ENCODE measurements around the gene ZNF609. TPM values are rescaled to one million over a fixed set of nuclear protein-coding genes. Genes with fewer than 3 reads are reported as not detected.
A peak's percentile ranks its signal among the peaks of the same experiment; 100 is the strongest.

ZNF609 gene
- polyA plus RNA-seq, 1 donor (not counting 4 experiments of a cell fraction or from before 2014, with no cell fraction given): 16.9 TPM

DNA sequence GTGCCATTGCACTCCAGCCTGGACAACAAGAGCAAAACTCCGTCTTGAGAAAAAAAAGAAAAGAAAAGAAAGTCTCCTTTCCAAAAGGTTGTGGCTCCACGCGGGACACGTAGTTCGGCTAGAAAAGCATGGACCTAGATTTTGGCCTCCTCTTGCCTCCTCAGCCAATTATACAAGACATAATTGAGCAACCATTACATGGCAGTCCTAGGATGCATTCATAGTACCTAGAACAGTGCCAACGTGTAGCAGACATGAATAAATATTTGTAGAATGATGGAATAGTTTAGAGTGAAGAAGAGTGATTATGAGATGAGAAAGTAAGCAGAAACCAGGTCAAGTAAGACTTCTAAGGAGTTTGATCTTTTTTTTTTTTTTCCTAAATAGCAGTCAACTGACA lies 112.5 kb downstream of the ZNF609 start:
- H3K9ac ChIP-seq (ENCODE audit: control insufficient read depth, extremely low read depth, insufficient read depth, low read length): no peak overlapping the region
- dilution Hi-C loops (cut with MboI; ENCODE audit: extremely low pct_ligation_motif_present, low sequenced_read_pairs): no loop called here
- DNase-seq (ENCODE audit: low read depth, low spot score) (no peak), FAIRE-seq (no peak)
- H3K4me1 ChIP-seq (ENCODE audit: control insufficient read depth, extremely low read depth, insufficient read depth, low read length): peaks cover 27% of the 10 kb centered on the region
- no peak overlapping the region for H3K4me3 ChIP-seq (ENCODE audit: control insufficient read depth in 2 of 3, extremely low read depth in 1 of 3, insufficient read depth in 2 of 3, low read depth in 1 of 3, low read length in 3 of 3)
- H3K79me2 ChIP-seq (ENCODE audit: control insufficient read depth, insufficient read depth, low read length): peaks cover 30% of the 10 kb centered on the region
- H4K20me1 ChIP-seq (ENCODE audit: control insufficient read depth, extremely low read depth, insufficient read depth, low read length): no peaks in the 10 kb centered on the region
- H3K36me3 ChIP-seq (ENCODE audit: control insufficient read depth in 2 of 2, extremely low read depth in 1 of 2, insufficient read depth in 2 of 2, low read length in 2 of 2): no peaks in the 10 kb centered on the region
- no peaks in the 10 kb centered on the region for H3K9me3 ChIP-seq (ENCODE audit: control insufficient read depth, low read depth, low read length)
- H3K4me2 ChIP-seq (ENCODE audit: control insufficient read depth, extremely low read depth, insufficient read depth, low read depth, low read length): no peak overlapping the region
- no peak for TF ChIP-seq EZH2 (IDR thresholded peaks at IDR 0.05; ENCODE audit: low read length)
- TF ChIP-seq, protein P1, sequence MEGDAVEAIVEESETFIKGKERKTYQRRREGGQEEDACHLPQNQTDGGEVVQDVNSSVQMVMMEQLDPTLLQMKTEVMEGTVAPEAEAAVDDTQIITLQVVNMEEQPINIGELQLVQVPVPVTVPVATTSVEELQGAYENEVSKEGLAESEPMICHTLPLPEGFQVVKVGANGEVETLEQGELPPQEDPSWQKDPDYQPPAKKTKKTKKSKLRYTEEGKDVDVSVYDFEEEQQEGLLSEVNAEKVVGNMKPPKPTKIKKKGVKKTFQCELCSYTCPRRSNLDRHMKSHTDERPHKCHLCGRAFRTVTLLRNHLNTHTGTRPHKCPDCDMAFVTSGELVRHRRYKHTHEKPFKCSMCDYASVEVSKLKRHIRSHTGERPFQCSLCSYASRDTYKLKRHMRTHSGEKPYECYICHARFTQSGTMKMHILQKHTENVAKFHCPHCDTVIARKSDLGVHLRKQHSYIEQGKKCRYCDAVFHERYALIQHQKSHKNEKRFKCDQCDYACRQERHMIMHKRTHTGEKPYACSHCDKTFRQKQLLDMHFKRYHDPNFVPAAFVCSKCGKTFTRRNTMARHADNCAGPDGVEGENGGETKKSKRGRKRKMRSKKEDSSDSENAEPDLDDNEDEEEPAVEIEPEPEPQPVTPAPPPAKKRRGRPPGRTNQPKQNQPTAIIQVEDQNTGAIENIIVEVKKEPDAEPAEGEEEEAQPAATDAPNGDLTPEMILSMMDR (optimal IDR thresholded peaks at IDR 0.05 in 1 of 3, IDR thresholded peaks at IDR 0.05 in 1 of 3, conservative IDR thresholded peaks at IDR 0.05 in 1 of 3; ENCODE audit: extremely low read depth in 1 of 3, insufficient read depth in 2 of 3, low read length in 3 of 3): no peak
- H3K9me1 ChIP-seq (ENCODE audit: control insufficient read depth, extremely low read depth, insufficient read depth, low read length): no peaks in the 10 kb centered on the region
- H3K27me3 ChIP-seq (ENCODE audit: control insufficient read depth, extremely low read depth, insufficient read depth, low read length): no peaks in the 10 kb centered on the region
- H3K27ac ChIP-seq (ENCODE audit: control insufficient read depth, insufficient read depth, low read length): no peak overlapping the region
- H2AFZ ChIP-seq (ENCODE audit: control insufficient read depth, low read length): no peak overlapping the region

DNA sequence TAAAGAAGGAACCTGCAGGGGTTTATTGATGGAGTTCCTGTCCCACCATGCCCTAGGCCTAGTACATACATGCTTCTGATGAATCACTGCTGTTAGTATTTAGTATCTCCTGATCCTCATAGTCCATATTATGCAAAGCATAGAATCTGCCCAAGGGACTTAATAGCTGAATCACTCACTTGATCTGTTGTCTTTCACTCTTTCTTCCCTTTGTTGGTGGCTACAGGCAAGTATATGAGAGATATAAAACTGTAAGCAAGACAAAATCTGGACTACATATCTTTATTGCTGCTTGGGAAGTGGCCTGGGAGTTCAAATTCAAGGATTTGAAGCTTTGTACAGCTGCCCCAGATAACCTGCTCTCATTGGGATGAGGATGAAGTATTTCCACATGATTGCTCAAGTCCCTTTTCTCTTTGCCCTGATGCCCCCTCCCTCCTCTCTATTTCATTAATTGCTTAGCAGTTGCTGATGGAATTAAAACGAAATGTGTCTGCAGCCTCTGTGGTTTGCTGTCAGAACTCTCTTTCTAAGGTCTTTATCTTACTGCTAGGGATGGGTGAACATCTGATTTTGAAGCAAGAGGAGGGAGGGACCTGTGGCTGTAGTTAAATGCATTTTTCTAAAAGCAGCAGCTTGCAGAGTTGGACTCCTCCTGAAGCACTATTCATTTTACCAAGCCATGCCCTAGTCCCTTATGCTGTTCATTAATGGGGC lies 114.1 kb downstream of the ZNF609 start:
- FAIRE-seq (peak; percentile 85), DNase-seq (ENCODE audit: low read depth, low spot score) (peak; percentile 63)
- H3K4me3 ChIP-seq (ENCODE audit: control insufficient read depth in 2 of 3, extremely low read depth in 1 of 3, insufficient read depth in 2 of 3, low read depth in 1 of 3, low read length in 3 of 3): peak overlapping the region in 1 of 3 experiments; percentile 30
- peak overlapping the region; percentile 79 for H3K4me2 ChIP-seq (ENCODE audit: control insufficient read depth, extremely low read depth, insufficient read depth, low read depth, low read length)
- peak overlapping the region; percentile 48 for H3K9ac ChIP-seq (ENCODE audit: control insufficient read depth, extremely low read depth, insufficient read depth, low read length)
- TF ChIP-seq EZH2 (IDR thresholded peaks at IDR 0.05; ENCODE audit: low read length): no peak
- TF ChIP-seq, protein P1 (optimal IDR thresholded peaks at IDR 0.05 in 1 of 3, IDR thresholded peaks at IDR 0.05 in 1 of 3, conservative IDR thresholded peaks at IDR 0.05 in 1 of 3; ENCODE audit: extremely low read depth in 1 of 3, insufficient read depth in 2 of 3, low read length in 3 of 3): no peak
- no peaks in the 10 kb centered on the region for H4K20me1 ChIP-seq (ENCODE audit: control insufficient read depth, extremely low read depth, insufficient read depth, low read length)
- no peaks in the 10 kb centered on the region for H3K9me3 ChIP-seq (ENCODE audit: control insufficient read depth, low read depth, low read length)
- no peaks in the 10 kb centered on the region for H3K27me3 ChIP-seq (ENCODE audit: control insufficient read depth, extremely low read depth, insufficient read depth, low read length)
- H3K4me1 ChIP-seq (ENCODE audit: control insufficient read depth, extremely low read depth, insufficient read depth, low read length): peaks cover 27% of the 10 kb centered on the region
- H2AFZ ChIP-seq (ENCODE audit: control insufficient read depth, low read length): no peak overlapping the region
- H3K27ac ChIP-seq (ENCODE audit: control insufficient read depth, insufficient read depth, low read length): peak overlapping the region; percentile 78
- H3K79me2 ChIP-seq (ENCODE audit: control insufficient read depth, insufficient read depth, low read length): peaks cover 34% of the 10 kb centered on the region
- H3K36me3 ChIP-seq (ENCODE audit: control insufficient read depth in 2 of 2, extremely low read depth in 1 of 2, insufficient read depth in 2 of 2, low read length in 2 of 2): no peaks in the 10 kb centered on the region
- dilution Hi-C loops (cut with MboI; ENCODE audit: extremely low pct_ligation_motif_present, low sequenced_read_pairs): no loop called here
- H3K9me1 ChIP-seq (ENCODE audit: control insufficient read depth, extremely low read depth, insufficient read depth, low read length): no peaks in the 10 kb centered on the region
